Keratinocyte (primary cell): Measurements from ENCODE around the gene ZSCAN18. TPM values are rescaled to one million over a fixed set of nuclear protein-coding genes. Genes with fewer than 3 reads are reported as not detected.

Source experiments
- DNase-seq: peaks from one replicate; pipeline ENCODE4 v3.0.0-alpha.2; 2011; ENCODE audit warnings: low read depth, missing footprints, low spot score
- FAIRE-seq: peaks from 2 replicates; lab custom pipeline; 2011; peaks lifted over from hg19 to GRCh38; lab: Jason Lieb, UNC
- H2AFZ ChIP-seq: 2 replicates; pipeline ENCODE4 v1.6.0; 2012; ENCODE audit warnings: low read length, control low read depth, inconsistent platforms; ENCODE audit not compliant: control insufficient read depth
- H3K27ac ChIP-seq: 2 replicates; pipeline ENCODE4 v1.5.1; 2011; ENCODE audit warnings: low read length; ENCODE audit not compliant: control insufficient read depth, insufficient read depth
- H3K27me3 ChIP-seq: 3 replicates; pipeline ENCODE4 v1.6.0; 2011; ENCODE audit warnings: low read length; ENCODE audit not compliant: control insufficient read depth, insufficient read depth; ENCODE audit errors: extremely low read depth
- H3K36me3 ChIP-seq, 2 experiments: 2 replicates in 1 of 2; 3 replicates in 1 of 2; pipeline ENCODE4 v1.5.1; 2011; ENCODE audit warnings: low read length in 2 of 2, mild to moderate bottlenecking in 1 of 2; ENCODE audit not compliant: control insufficient read depth in 2 of 2, insufficient read depth in 2 of 2; ENCODE audit errors: extremely low read depth in 1 of 2
- H3K4me1 ChIP-seq: 3 replicates; pipeline ENCODE4 v1.5.1; 2011; ENCODE audit warnings: low read length; ENCODE audit not compliant: control insufficient read depth, insufficient read depth; ENCODE audit errors: extremely low read depth
- H3K4me2 ChIP-seq: 3 replicates; pipeline ENCODE4 v1.6.0; 2011; ENCODE audit warnings: low read depth, low read length; ENCODE audit not compliant: control insufficient read depth, insufficient read depth; ENCODE audit errors: extremely low read depth
- H3K4me3 ChIP-seq, 3 experiments: fragments of 200-600 bp in 1 of 3; sonication (generic) in 1 of 3; 2 replicates in 2 of 3; 3 replicates in 1 of 3; pipeline ENCODE4 v1.5.1; 2011 to 2016; ENCODE audit warnings: low read length in 3 of 3, mild to moderate bottlenecking in 3 of 3, control low read depth in 2 of 3, inconsistent platforms in 1 of 3, low read depth in 1 of 3, mixed read lengths in 1 of 3, mixed run types in 1 of 3, moderate library complexity in 1 of 3; ENCODE audit not compliant: control insufficient read depth in 2 of 3, insufficient read depth in 2 of 3; ENCODE audit errors: extremely low read depth in 1 of 3
- H3K79me2 ChIP-seq: 2 replicates; pipeline ENCODE4 v1.6.0; 2012; ENCODE audit warnings: low read length; ENCODE audit not compliant: control insufficient read depth, insufficient read depth
- H3K9ac ChIP-seq: 3 replicates; pipeline ENCODE4 v1.6.0; 2011; ENCODE audit warnings: low read length; ENCODE audit not compliant: control insufficient read depth, insufficient read depth; ENCODE audit errors: extremely low read depth
- H3K9me1 ChIP-seq: 3 replicates; pipeline ENCODE4 v1.6.0; 2011; ENCODE audit warnings: low read length; ENCODE audit not compliant: control insufficient read depth, insufficient read depth; ENCODE audit errors: extremely low read depth
- H3K9me3 ChIP-seq: 2 replicates; pipeline ENCODE4 v1.5.1; 2012; ENCODE audit warnings: low read depth, low read length; ENCODE audit not compliant: control insufficient read depth
- H4K20me1 ChIP-seq: 3 replicates; pipeline ENCODE4 v1.6.0; 2011; ENCODE audit warnings: low read length; ENCODE audit not compliant: control insufficient read depth, insufficient read depth; ENCODE audit errors: extremely low read depth
- EZH2 ChIP-seq: IDR thresholded peaks from one replicate; pipeline ENCODE4 v1.6.1; 2012; ENCODE audit warnings: inconsistent platforms, mild to moderate bottlenecking, low read length, moderate library complexity
- dilution Hi-C: fragments of 300-500 bp; cut with MboI; formaldehyde crosslinking; loops from one replicate; pipeline ENCODE4 v1.7.0; 2020; ENCODE audit warnings: low sequenced_read_pairs; ENCODE audit not compliant: extremely low pct_ligation_motif_present
- polyA plus RNA-seq, 5 experiments: library from polyadenylated mRNA; depleted of rRNA in 3 of 5; stranded (reverse) in 3 of 5; stranded (forward) in 1 of 5; unstranded in 1 of 5; fragments of >200 nt; gene quantifications; 1 replicate in 1 of 5; 2 replicates in 3 of 5; 3 replicates in 1 of 5; pipeline versions ENCODE4 v1.2.1 to v1.2.3, GENCODE V29; 2011 to 2012; ENCODE audit warnings: missing spikeins in 2 of 5, low read depth in 1 of 5, low replicate concordance in 1 of 5
- TF ChIP-seq, protein P1 (sequence below), 3 experiments: IDR thresholded peaks in 1 of 3; conservative IDR thresholded peaks in 1 of 3; optimal IDR thresholded peaks in 1 of 3; 2 replicates in 2 of 3; 3 replicates in 1 of 3; pipeline versions ENCODE3 to v1.5.1; 2011; ENCODE audit warnings: low read length in 3 of 3, mild to moderate bottlenecking in 3 of 3, moderate library complexity in 2 of 3, control low read depth in 1 of 3, inconsistent platforms in 1 of 3; ENCODE audit not compliant: insufficient read depth in 2 of 3; ENCODE audit errors: extremely low read depth in 1 of 3

The ZSCAN18 gene
- polyA plus RNA-seq, 1 donor (not counting 4 experiments of a cell fraction or from before 2014, with no cell fraction given), result 16.1 TPM

DNA sequence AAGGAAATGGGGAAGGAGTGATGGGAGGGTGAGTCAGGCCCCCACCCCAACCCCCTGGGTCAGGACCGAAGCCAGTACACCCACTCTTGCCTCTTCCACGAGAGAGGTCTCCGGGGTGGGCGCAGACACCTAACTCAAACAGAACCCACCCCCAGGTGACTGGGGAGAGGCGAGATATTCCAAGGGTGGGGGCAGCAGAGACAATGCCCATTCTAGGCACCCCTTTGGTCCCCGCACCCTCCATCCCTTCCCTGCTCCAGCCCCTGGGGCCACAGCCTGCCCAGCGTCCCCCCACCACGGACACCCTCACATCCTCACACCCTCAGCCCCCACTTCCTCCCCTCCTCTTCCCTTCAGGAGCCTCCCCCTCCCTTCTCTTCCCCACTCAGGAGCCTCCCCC, 682 bp downstream of the ZSCAN18 start:
- H3K36me3 ChIP-seq, result peaks cover 0 to 2% of the 10 kb centered on the region in 2 experiments
- DNase-seq (no peak), FAIRE-seq (no peak)
- TF ChIP-seq, protein P1, sequence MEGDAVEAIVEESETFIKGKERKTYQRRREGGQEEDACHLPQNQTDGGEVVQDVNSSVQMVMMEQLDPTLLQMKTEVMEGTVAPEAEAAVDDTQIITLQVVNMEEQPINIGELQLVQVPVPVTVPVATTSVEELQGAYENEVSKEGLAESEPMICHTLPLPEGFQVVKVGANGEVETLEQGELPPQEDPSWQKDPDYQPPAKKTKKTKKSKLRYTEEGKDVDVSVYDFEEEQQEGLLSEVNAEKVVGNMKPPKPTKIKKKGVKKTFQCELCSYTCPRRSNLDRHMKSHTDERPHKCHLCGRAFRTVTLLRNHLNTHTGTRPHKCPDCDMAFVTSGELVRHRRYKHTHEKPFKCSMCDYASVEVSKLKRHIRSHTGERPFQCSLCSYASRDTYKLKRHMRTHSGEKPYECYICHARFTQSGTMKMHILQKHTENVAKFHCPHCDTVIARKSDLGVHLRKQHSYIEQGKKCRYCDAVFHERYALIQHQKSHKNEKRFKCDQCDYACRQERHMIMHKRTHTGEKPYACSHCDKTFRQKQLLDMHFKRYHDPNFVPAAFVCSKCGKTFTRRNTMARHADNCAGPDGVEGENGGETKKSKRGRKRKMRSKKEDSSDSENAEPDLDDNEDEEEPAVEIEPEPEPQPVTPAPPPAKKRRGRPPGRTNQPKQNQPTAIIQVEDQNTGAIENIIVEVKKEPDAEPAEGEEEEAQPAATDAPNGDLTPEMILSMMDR (optimal IDR thresholded peaks at IDR 0.05 in 1 of 3, IDR thresholded peaks at IDR 0.05 in 1 of 3, conservative IDR thresholded peaks at IDR 0.05 in 1 of 3; ENCODE audit: extremely low read depth in 1 of 3, insufficient read depth in 2 of 3, low read length in 3 of 3), result no peak
- TF ChIP-seq EZH2, result no peak
- no peak overlapping the region for H2AFZ ChIP-seq
- H3K27ac ChIP-seq, result no peak overlapping the region
- peaks cover 3% of the 10 kb centered on the region for H3K4me1 ChIP-seq
- H3K9ac ChIP-seq, result no peak overlapping the region
- no peaks in the 10 kb centered on the region for H3K27me3 ChIP-seq
- H4K20me1 ChIP-seq, result no peaks in the 10 kb centered on the region
- H3K79me2 ChIP-seq, result peaks cover 4% of the 10 kb centered on the region
- H3K4me3 ChIP-seq, result peak overlapping the region; percentile 34 to 100 (median 47)
- H3K9me3 ChIP-seq, result peaks cover 8% of the 10 kb centered on the region
- dilution Hi-C loops, result no loop called here
- H3K4me2 ChIP-seq, result peak overlapping the region; percentile 58
- H3K9me1 ChIP-seq, result no peaks in the 10 kb centered on the region

DNA sequence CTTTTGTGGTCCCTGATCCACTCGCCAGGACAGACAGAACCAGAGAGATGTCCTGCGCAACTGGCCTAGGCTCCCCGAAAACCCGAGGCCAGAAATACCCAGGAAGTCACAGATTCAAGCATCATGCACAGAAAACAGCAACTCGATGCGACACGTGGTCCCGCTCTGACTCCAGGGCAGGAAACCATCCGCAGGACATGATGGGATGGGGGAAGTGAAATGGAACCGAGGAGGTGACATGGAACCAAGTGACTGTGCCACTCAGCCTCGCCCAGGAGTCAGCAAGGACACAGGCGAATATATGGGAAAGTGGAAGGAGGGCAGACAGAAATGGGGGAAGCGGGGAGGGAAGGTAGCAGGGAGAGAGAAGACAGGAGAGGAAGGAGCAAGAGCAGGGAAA, 1.1 kb downstream of the ZSCAN18 start:
- Histone ChIP-seq H3K4me3 (peak overlapping the region in 1 of 3 experiments; percentile 34), H3K9me3 (peaks cover 8% of the 10 kb centered on the region), H2AFZ (no peak overlapping the region), H3K9ac (no peak overlapping the region), H3K4me2 (peak overlapping the region; percentile 58), H3K36me3 (peaks cover 0 to 2% of the 10 kb centered on the region in 2 experiments), H4K20me1 (no peaks in the 10 kb centered on the region), H3K27ac (no peak overlapping the region), H3K4me1 (peaks cover 3% of the 10 kb centered on the region), H3K79me2 (peaks cover 4% of the 10 kb centered on the region), H3K9me1 (no peaks in the 10 kb centered on the region), H3K27me3 (no peaks in the 10 kb centered on the region)
- no peak for DNase-seq
- dilution Hi-C loops, result no loop called here
- no peak for TF ChIP-seq EZH2
- TF ChIP-seq, protein P1 (optimal IDR thresholded peaks at IDR 0.05 in 1 of 3, IDR thresholded peaks at IDR 0.05 in 1 of 3, conservative IDR thresholded peaks at IDR 0.05 in 1 of 3; ENCODE audit: extremely low read depth in 1 of 3, insufficient read depth in 2 of 3, low read length in 3 of 3), result no peak
- no peak for FAIRE-seq
